NCI-H748 treated with DMSO at 0.1 percent for 48 hours (cell line): ENCODE data around the gene MUS81.
"Not testable (repeated sequence)": the region's sequence is repeated elsewhere in the genome, so short reads cannot be mapped to it uniquely, and the experiment has no call there.

Experiments used
- DNase-seq: peaks from one replicate; lab custom pipeline; 2025; lab: John Stamatoyannopoulos, UW

The MUS81 gene

DNA sequence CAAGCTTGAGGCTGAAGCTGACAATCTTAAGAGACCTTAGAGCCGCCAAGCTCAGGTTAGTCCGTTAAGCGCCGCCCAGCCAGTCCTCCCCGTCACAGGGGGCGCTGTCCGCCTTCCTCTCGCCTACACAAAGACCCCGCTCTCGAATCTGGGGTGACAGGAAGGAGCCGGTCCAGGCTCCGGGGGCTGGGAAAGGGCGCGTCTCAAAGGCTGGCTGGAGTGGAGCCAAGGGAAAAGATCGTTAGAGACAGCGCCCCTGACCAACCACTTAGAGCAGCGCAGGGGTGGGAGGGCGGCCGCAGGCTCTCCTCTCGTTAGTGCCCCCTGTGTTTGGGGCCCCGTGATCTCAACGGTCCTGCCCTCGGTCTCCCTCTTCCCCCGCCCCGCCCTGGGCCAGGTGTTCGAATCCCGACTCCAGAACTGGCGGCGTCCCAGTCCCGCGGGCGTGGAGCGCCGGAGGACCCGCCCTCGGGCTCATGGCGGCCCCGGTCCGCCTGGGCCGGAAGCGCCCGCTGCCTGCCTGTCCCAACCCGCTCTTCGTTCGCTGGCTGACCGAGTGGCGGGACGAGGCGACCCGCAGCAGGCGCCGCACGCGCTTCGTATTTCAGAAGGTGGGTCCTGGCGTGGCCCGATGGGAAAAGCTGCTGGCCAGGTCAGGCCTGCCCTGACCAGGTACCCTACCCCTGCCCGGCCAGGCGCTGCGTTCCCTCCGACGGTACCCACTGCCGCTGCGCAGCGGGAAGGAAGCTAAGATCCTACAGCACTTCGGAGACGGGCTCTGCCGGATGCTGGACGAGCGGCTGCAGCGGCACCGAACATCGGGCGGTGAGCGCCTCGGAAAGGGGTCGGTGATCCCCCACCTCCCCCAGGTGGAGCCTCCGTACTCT is at the start of gene MUS81:
MUS81 (plus strand) TSS at position 156 of the 887 bp plus-strand sequence; CDS start at position 477, 321 bp downstream.
- DNase-seq, result peak; percentile 94

DNA sequence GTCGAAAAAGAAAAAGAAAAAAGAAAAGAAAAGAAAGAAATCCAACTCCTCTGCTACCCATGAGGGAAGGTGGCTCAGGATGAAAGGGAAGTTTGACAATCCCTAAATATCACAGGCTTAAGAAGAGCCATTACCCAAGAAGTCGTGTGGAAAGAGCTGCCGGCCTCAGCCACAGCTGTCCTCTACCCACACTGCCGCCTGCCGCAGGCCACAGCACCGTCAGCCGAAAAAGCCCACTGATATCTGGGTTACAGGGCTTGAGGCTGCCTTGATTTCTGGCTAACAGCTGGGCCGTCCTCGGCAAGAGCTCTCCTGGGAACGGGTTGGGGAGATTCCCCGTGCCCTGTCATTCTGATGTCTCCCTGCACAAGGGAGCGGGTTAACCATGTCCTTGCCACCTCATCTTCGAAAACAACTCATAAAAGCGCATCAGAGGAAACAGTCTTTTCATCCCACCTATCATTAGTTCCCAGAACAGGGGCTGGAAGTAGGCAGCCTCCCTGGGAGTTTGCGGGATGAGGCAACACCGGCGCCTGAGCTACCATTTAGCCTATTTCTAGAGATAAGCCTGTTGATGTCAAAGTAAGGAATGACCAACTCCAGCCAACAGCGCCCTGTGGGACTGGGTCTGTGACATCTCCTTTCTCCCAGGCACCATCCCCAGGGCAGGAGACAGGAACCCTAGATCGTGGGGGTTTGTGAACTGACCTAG is 48.3 kb upstream of the MUS81 start:
- no peak for DNase-seq

- DNase-seq, result no peak
Measured at GRCh38 chr11:65814131-65814985, 45.9 kb upstream of the MUS81 start.

GRCh38 chr11:65814986-65815565 is 45.2 kb upstream of the MUS81 start:
- DNase-seq, result no peak

DNA sequence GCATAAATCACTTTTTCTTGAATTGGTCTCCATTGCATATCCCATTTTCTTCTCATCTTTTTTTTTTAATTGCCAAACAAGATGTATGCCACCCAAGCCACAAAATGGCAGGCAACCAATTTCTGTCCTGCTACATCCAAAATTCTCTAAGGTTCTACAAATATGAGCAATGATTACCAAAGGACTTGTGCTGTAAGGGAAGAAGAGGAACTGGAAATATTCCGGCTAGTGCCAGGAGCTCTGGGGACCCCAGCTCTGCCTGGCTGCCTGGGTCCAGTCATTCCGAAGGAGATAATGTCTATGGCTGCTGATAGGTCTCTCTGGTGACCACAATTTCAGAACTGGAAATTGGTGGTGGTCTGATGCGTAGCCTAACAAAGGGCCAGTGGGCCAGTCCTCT is 43.5 kb upstream of the MUS81 start:
- no peak for DNase-seq

DNA sequence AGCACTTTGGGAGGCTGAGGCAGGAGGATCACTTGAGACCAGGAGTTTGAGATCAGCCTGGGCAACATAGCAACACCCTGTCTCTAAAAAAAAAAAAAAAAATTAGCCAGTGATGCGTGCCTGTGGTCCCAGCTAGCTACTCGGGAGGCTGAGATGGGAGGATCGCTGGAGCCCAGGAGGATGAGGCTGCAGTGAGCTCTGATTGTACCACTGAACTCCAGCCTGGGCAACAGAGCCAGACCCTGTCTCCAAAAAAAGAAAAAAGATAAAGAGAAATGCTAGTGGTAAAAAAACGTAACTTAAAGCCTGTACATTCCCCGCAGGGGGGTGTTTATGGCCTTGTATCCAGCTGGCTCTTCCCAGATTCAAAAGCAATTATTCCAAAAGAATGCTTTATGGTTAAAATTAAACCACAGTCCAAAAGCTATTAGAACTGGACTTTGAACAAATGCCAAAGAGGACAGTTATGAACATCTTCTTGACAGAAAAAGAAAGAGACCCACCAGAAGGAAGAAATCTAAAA is 42.9 kb upstream of the MUS81 start:
- DNase-seq, result no peak

GRCh38 chr11:65817835-65818680 is 42.2 kb upstream of the MUS81 start:
- peak; percentile 74 for DNase-seq

DNA sequence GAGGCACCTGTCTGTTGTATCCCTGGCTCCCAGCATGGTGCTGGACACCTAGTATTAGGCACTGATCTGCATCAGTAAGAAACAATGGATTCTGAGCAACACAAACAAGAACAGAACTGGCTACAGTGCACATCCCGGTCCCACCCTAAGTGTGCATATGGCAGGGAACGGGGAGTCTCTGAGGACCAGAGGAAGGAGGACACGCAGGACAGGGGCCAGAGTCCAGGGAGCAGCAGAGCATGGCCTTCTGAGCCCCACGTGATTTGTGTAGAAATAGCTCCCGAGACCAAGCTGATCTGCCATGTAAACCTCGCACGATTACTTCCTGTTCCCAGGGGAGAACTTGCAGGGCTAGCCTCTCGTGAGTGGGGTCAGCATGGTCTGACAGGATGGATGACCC is 39.1 kb upstream of the MUS81 start:
- DNase-seq, result no peak

DNA sequence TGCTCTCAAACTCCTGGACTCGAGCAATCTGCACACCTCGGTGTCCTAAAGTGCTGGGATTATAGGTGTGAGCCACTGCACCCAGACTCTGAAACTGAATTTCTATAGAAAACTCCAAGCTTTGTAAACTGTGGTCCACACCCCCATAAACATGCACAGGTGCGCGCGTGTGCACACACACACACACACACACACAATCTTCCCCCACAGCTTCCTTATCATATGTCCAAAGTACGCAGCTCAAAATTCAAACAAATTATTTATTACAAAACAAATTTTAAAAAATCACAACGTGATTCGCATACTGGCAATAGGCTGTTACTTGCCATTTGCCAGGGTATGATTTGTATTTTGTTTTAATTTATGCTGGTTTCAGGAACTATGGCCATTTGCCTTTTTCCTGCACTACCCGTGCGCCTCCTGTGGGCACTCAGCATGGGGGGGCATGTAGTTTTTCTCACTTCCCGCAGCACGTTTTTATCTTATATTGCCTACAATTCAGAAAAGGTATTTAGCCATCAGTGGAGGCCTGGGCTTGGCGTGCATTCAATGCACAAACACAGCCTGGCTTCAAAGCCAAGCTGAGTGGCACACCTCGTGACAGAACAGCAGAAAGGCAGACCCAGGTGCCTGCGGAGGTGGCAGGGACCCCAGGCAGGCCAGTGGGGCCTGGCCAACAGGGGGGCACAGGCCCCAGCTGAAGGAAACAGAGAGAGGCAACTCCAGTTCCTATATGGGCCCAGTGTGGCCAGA is 37.3 kb upstream of the MUS81 start:
- DNase-seq, result no peak

GRCh38 chr11:65826984-65827735 is 33.1 kb upstream of the MUS81 start:
- no peak for DNase-seq

GRCh38 chr11:65829459-65829858 is 30.8 kb upstream of the MUS81 start:
- DNase-seq, result no peak

DNA sequence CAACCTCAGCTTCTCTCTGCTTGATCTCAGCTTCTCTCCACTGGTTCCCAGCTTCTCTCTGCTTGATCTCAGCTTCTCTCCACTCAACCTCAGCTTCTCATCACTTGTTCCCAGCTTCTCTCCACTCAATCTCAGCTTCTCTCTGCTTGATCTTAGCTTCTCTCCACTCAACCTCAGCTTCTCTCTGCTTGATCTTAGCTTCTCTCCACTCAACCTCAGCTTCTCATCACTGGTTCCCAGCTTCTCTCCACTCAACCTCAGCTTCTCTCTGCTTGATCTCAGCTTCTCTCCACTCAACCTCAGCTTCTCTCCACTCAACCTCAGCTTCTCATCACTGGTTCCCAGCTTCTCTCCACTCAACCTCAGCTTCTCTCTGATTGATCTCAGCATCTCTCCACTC is 28.0 kb upstream of the MUS81 start:
- DNase-seq, result not testable (repeated sequence)

DNA sequence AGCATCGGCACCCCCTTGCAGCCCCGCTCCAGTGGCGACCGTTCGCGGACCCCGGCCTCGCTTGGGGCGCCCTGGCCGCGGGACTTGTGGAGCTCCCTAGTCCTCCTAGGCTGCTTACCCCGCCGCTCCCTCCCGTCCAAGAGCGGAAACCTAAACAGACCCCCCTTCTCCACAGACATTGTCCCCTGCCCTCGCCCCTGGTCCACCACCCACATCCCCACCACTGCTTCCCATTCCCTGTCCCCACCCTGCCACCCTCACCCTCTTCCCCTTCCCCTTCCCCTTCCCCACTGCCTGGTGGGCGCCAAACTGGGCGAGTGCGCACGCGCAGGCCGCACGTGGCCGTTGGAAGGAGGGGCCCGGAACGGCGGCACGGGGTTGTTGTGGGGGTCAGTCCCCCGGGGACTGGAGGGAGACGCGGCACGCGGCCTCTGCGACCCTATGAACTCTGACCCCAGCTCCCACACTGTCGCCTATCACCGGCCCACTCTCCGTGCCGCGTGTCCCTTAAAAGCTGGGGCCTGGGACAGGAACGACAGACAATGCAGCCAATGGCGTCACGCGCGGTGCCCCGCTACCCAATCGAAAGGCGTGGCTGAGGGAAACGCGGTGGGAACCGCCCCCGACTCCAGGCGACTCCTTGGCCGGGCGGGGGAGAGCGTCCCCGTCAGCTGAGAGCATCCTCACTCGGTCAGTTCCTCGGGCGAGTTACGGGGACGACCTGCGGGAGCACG is 26.8 kb upstream of the MUS81 start, which contains the start of gene SNX32:
SNX32 (plus strand) TSS at position 667 of the 734 bp plus-strand sequence. CDS start 103 bp downstream, outside the sequence.
- peak; percentile 77 for DNase-seq

GRCh38 chr11:65834202-65834601 is 26.0 kb upstream of the MUS81 start:
- no peak for DNase-seq

DNA sequence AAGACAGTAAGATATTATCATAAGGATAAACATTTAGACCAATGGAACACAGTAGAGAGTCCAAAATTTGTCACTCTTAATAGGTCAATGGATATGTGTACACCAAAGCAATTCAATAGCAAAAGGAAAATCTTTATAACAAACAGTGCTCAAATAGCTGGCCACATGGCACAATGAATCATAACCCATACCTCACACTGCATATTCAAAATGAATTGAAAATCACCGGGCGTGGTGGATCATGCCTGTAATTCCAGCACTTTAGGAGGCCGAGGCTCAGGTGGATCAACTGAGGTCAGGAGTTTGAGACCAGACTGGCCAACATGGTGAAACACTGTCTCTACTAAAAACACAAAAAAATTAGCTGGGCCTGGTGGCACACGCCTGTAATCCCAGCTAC is 18.1 kb upstream of the MUS81 start:
- no peak for DNase-seq

- DNase-seq, result no peak
Measured at GRCh38 chr11:65843811-65844210, 16.4 kb upstream of the MUS81 start.

GRCh38 chr11:65844231-65844872 is 15.9 kb upstream of the MUS81 start:
- DNase-seq, result no peak

- no peak for DNase-seq
Measured at GRCh38 chr11:65847746-65848145, 12.5 kb upstream of the MUS81 start.
